Loucy (cell line): ENCODE data around the gene AQP9.

Experiments used
- H2AFZ ChIP-seq: fragments of 200-600 bp; sonication (generic); 2 replicates; pipeline ENCODE4 v1.6.0; 2016; ENCODE audit warnings: antibody characterized with exemption, mild to moderate bottlenecking, low read length, moderate library complexity
- H3F3A ChIP-seq: fragments of 200-600 bp; 2 replicates; pipeline ENCODE4 v1.6.0; 2016; ENCODE audit warnings: antibody characterized with exemption, low read depth, mild to moderate bottlenecking
- H3K27me3 ChIP-seq: fragments of 200-600 bp; sonication (generic); 2 replicates; pipeline ENCODE4 v1.6.1; 2014; ENCODE audit warnings: low read length, mild to moderate bottlenecking; ENCODE audit not compliant: insufficient read depth, poor library complexity, severe bottlenecking
- H3K36me3 ChIP-seq: fragments of 200-600 bp; sonication (generic); 2 replicates; pipeline ENCODE4 v1.6.1; 2016; ENCODE audit warnings: low read length; ENCODE audit not compliant: insufficient read depth
- H3K4me1 ChIP-seq: fragments of 200-600 bp; sonication (generic); 2 replicates; pipeline ENCODE4 v1.5.1; 2014; ENCODE audit warnings: low read length, mild to moderate bottlenecking; ENCODE audit not compliant: insufficient read depth, poor library complexity, severe bottlenecking
- H3K4me2 ChIP-seq: fragments of 200-600 bp; sonication (generic); 2 replicates; pipeline ENCODE4 v1.6.0; 2014; ENCODE audit warnings: antibody characterized with exemption, low read length, low read depth, mild to moderate bottlenecking; ENCODE audit not compliant: poor library complexity, severe bottlenecking
- H3K4me3 ChIP-seq: fragments of 200-600 bp; sonication (generic); 2 replicates; pipeline ENCODE4 v1.5.1; 2014; ENCODE audit warnings: low read length, mild to moderate bottlenecking, mixed read lengths; ENCODE audit not compliant: poor library complexity, severe bottlenecking
- H3K79me2 ChIP-seq: fragments of 200-600 bp; sonication (generic); 2 replicates; pipeline ENCODE4 v1.6.1; 2014; ENCODE audit warnings: low read length; ENCODE audit not compliant: insufficient read depth
- H3K9ac ChIP-seq: fragments of 200-600 bp; sonication (generic); 2 replicates; pipeline ENCODE4 v1.6.0; 2014; ENCODE audit warnings: mild to moderate bottlenecking, low read depth, low read length, moderate library complexity; ENCODE audit not compliant: poor library complexity, severe bottlenecking
- H3K9me2 ChIP-seq: fragments of 200-600 bp; sonication (generic); replicated peaks from 2 replicates; pipeline ENCODE4 v1.6.1; 2016; ENCODE audit warnings: low read depth, low read length, mixed read lengths
- H3K9me3 ChIP-seq: fragments of 200-600 bp; sonication (generic); 2 replicates; pipeline ENCODE4 v1.6.1; 2014; ENCODE audit warnings: mild to moderate bottlenecking, antibody characterized with exemption, low read length, low read depth; ENCODE audit not compliant: insufficient read depth
- H4K20me1 ChIP-seq: fragments of 200-600 bp; sonication (generic); 2 replicates; pipeline ENCODE4 v1.6.0; 2014; ENCODE audit warnings: antibody characterized with exemption, low read length, mild to moderate bottlenecking; ENCODE audit not compliant: insufficient read depth, poor library complexity, severe bottlenecking
- CTCF ChIP-seq: fragments of 200-600 bp; sonication (generic); conservative IDR thresholded peaks from 2 replicates; pipeline ENCODE4 v1.5.1; 2014; ENCODE audit warnings: mild to moderate bottlenecking, antibody characterized with exemption, low read length
- EZH2phosphoT487 ChIP-seq: fragments of 200-600 bp; IDR thresholded peaks from 2 replicates; pipeline ENCODE4 v1.6.1; 2018; ENCODE audit warnings: antibody characterized with exemption, mild to moderate bottlenecking, moderate library complexity, borderline replicate concordance

Gene AQP9

DNA sequence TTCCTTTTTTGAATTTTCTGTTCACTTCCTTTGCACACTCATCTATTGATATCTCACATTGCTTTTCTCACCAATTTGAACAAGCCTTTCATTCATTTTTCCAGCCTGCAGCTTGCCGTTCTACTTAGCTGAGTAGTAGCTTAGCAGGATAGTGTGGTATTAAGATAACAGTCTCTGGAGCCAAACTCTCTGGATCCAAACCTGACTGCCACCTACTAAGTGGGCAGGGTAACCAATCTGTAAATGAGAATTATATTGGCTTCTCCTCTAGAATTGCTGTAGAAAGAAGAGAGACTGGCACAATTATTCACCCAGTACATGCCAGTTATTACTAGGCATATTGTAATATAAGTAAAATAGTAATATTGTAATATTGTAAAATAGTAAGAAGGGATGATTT, 40.5 kb downstream of the AQP9 start:
- Histone ChIP-seq H3K9ac (no peak overlapping the region), H3K9me2 (no peaks in the 10 kb centered on the region), H3F3A (no peaks in the 10 kb centered on the region), H3K9me3 (no peaks in the 10 kb centered on the region), H3K27me3 (peaks cover 10% of the 10 kb centered on the region), H3K4me1 (no peaks in the 10 kb centered on the region), H3K4me3 (no peak overlapping the region), H3K79me2 (no peaks in the 10 kb centered on the region), H2AFZ (no peak overlapping the region), H4K20me1 (no peaks in the 10 kb centered on the region), H3K4me2 (no peak overlapping the region), H3K36me3 (no peaks in the 10 kb centered on the region)
- TF ChIP-seq CTCF (no peak), EZH2phosphoT487 (no peak)

GRCh38 chr15:58179206-58179605, 41.0 kb downstream of the AQP9 start:
- Histone ChIP-seq H3K79me2 (no peaks in the 10 kb centered on the region), H3K4me1 (no peaks in the 10 kb centered on the region), H3K27me3 (peaks cover 10% of the 10 kb centered on the region), H2AFZ (no peak overlapping the region), H3K4me3 (no peak overlapping the region), H3K4me2 (no peak overlapping the region), H3K9me3 (no peaks in the 10 kb centered on the region), H3K36me3 (no peaks in the 10 kb centered on the region), H3K9me2 (no peaks in the 10 kb centered on the region), H4K20me1 (no peaks in the 10 kb centered on the region), H3K9ac (no peak overlapping the region), H3F3A (no peaks in the 10 kb centered on the region)
- no peak for TF ChIP-seq EZH2phosphoT487
- TF ChIP-seq CTCF = no peak

- H2AFZ ChIP-seq = no peak overlapping the region
- H3K4me2 ChIP-seq = no peak overlapping the region
- H3K9ac ChIP-seq = no peak overlapping the region
- H3K36me3 ChIP-seq = no peaks in the 10 kb centered on the region
- no peaks in the 10 kb centered on the region for H3K4me1 ChIP-seq
- no peak overlapping the region for H3K4me3 ChIP-seq
- no peaks in the 10 kb centered on the region for H3K79me2 ChIP-seq
- no peaks in the 10 kb centered on the region for H3K9me2 ChIP-seq
- H3F3A ChIP-seq = no peaks in the 10 kb centered on the region
- peaks cover 5% of the 10 kb centered on the region for H3K27me3 ChIP-seq
- TF ChIP-seq EZH2phosphoT487 = no peak
- no peak for TF ChIP-seq CTCF
- H3K9me3 ChIP-seq = no peaks in the 10 kb centered on the region
- H4K20me1 ChIP-seq = no peaks in the 10 kb centered on the region
Measured at GRCh38 chr15:58179741-58180381, 41.7 kb downstream of the AQP9 start.
